Ascending aorta (tissue), 2 donors: ENCODE results near the gene NTM. TPM values are rescaled to one million over a fixed set of nuclear protein-coding genes. Genes with fewer than 3 reads are reported as not detected.

ENCODE experiments used
- DNase-seq, 2 donors: peaks; one replicate each; pipeline ENCODE4 v3.0.0-alpha.2; 2019; ENCODE audit warnings: low spot score in 2 of 2
- H3K27ac ChIP-seq, 2 donors: fragments of 200-600 bp; sonication (generic); one replicate each; pipeline ENCODE4 v1.5.1; 2016 to 2017; ENCODE audit warnings: mild to moderate bottlenecking in 1 of 2
- H3K27me3 ChIP-seq: fragments of 200-600 bp; sonication (generic); one replicate; pipeline ENCODE4 v1.5.1; 2017
- H3K36me3 ChIP-seq, 2 donors: fragments of 200-600 bp; sonication (generic); one replicate each; pipeline ENCODE4 v1.5.1; 2016
- H3K4me1 ChIP-seq, 2 donors: fragments of 200-600 bp; sonication (generic); one replicate each; pipeline ENCODE4 v1.5.1; 2016 to 2017; ENCODE audit warnings: mild to moderate bottlenecking in 1 of 2
- H3K4me3 ChIP-seq, 2 donors: fragments of 200-600 bp; sonication (generic); one replicate each; pipeline ENCODE4 v1.5.1; 2016 to 2017; ENCODE audit warnings: mild to moderate bottlenecking in 1 of 2
- H3K9me3 ChIP-seq, 2 donors: fragments of 200-600 bp; sonication (generic); one replicate each; pipeline ENCODE4 v1.5.1; 2016
- intact Hi-C: fragments of 100-400 bp; cut with DNase I; formaldehyde crosslinking; loops from one replicate; pipeline ENCODE4 v1.15.1; 2023
- total RNA-seq: library from RNA; depleted of rRNA; stranded (reverse); fragments of >200 nt; gene quantifications from one replicate; pipeline ENCODE4 v1.1.0, GENCODE V29; 2016
- TF ChIP-seq, protein P1 (sequence below), 3 experiments: fragments of 200-600 bp in 2 of 3; fragments of 450-650 bp in 1 of 3; sonication (generic) in 2 of 3; IDR thresholded peaks; one replicate each; pipeline ENCODE4 v1.5.1; 2016 to 2019; ENCODE audit warnings: antibody characterized with exemption in 3 of 3, mild to moderate bottlenecking in 1 of 3, moderate library complexity in 1 of 3

The NTM gene
- total RNA-seq, 1 donor from 2014 or later: not detected

DNA sequence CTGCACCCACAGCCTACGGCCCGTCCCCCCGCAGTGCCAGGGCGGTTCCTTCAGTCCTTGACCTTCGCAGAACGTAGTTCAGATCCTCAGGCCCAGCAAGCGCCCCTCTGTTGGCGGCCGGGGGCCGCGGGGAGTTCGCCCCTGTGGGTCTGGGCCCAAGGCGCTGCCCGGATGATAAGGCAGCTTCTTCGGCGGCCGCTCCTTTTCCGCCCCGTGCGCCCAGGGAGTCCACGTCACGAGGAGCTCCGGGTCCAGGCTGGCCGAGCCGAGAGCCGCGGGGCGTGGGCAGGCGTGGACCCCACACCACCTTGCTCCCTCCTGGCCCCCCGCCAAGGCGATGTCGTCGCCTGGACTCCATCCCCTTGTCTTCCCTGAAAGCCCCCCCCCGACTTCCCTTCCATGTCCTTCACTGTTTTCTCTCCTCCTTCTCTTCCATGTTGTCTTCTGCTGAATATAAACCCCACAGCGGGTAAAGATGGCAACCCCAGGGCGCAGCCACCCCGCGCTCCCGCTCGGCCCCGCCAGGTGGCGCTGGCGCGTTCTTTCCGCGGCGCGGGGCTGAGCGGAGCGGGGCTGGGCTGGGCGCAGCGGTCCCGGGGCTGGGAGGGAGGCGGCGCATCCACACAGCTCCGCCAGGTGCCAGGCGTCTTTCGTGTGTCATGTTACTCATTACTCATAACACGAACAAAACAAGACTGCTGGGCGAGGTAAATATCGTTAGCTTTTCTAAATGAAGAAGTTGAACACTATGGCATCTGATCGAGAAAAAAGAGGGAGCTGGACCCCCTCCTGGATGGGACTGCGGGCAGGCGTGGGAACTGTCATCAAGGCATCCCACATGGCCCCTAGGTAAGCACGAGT, 321.0 kb downstream of the NTM start:
- intact Hi-C loops: no loop called here
- H3K27me3 ChIP-seq: no peaks in the 10 kb centered on the region
- DNase-seq: no peak
- H3K27ac ChIP-seq: no peak overlapping the region
- no peaks in the 10 kb centered on the region for H3K9me3 ChIP-seq
- H3K36me3 ChIP-seq: no peaks in the 10 kb centered on the region
- H3K4me1 ChIP-seq: peaks cover 0 to 6% of the 10 kb centered on the region in 2 donors
- no peak overlapping the region for H3K4me3 ChIP-seq
- TF ChIP-seq, protein P1, sequence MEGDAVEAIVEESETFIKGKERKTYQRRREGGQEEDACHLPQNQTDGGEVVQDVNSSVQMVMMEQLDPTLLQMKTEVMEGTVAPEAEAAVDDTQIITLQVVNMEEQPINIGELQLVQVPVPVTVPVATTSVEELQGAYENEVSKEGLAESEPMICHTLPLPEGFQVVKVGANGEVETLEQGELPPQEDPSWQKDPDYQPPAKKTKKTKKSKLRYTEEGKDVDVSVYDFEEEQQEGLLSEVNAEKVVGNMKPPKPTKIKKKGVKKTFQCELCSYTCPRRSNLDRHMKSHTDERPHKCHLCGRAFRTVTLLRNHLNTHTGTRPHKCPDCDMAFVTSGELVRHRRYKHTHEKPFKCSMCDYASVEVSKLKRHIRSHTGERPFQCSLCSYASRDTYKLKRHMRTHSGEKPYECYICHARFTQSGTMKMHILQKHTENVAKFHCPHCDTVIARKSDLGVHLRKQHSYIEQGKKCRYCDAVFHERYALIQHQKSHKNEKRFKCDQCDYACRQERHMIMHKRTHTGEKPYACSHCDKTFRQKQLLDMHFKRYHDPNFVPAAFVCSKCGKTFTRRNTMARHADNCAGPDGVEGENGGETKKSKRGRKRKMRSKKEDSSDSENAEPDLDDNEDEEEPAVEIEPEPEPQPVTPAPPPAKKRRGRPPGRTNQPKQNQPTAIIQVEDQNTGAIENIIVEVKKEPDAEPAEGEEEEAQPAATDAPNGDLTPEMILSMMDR (IDR thresholded peaks at IDR 0.05): peak in 2 of 3 experiments; percentile 5 to 25

DNA sequence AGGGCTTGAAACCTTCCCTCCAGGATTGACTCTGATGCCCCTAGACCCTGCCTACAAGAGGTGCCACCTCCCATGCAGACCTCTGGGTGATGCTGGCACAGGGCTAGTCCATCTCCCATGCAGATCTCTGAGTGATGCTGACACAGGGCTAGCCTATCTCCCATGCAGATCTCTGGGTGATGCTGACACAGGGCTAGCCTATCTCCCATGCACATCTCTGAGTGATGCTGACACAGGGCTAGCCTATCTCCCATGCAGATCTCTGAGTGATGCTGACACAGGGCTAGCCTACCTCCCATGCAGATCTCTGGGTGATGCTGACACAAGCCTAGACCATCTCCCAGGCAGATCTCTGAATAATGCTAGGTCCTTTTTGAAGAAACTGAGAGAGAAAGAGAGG, 321.7 kb downstream of the NTM start:
- no peaks in the 10 kb centered on the region for H3K36me3 ChIP-seq
- H3K4me3 ChIP-seq: no peak overlapping the region
- H3K4me1 ChIP-seq: peaks cover 0 to 6% of the 10 kb centered on the region in 2 donors
- intact Hi-C loops: no loop called here
- H3K27ac ChIP-seq: no peak overlapping the region
- TF ChIP-seq, protein P1 (IDR thresholded peaks at IDR 0.05): no peak
- no peak for DNase-seq
- no peaks in the 10 kb centered on the region for H3K9me3 ChIP-seq
- H3K27me3 ChIP-seq: no peaks in the 10 kb centered on the region

DNA sequence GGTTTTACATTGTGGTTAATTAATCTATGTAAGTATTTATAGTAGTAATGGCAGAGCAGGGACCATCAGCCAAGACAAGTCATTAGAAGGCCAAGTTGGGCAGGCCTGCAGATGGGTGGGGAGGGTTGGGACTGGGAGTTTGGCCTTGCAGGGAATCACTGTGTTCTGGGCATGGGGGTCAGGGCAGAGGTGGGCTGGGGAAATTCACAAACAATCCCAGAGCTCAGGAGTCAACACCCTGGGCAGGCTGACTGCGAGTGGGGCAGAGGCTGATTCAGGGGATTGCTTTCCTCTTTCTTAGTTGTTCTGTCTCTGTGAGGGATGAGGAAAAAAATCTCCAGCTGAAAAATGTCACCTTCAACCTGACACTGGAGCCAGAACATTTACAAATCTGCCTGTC, 322.5 kb downstream of the NTM start:
- no peak overlapping the region for H3K27ac ChIP-seq
- peaks cover 0 to 6% of the 10 kb centered on the region in 2 donors for H3K4me1 ChIP-seq
- TF ChIP-seq, protein P1 (IDR thresholded peaks at IDR 0.05): no peak
- intact Hi-C loops: no loop called here
- no peak overlapping the region for H3K4me3 ChIP-seq
- no peak for DNase-seq
- H3K36me3 ChIP-seq: no peaks in the 10 kb centered on the region
- H3K27me3 ChIP-seq: no peaks in the 10 kb centered on the region
- no peaks in the 10 kb centered on the region for H3K9me3 ChIP-seq

DNA sequence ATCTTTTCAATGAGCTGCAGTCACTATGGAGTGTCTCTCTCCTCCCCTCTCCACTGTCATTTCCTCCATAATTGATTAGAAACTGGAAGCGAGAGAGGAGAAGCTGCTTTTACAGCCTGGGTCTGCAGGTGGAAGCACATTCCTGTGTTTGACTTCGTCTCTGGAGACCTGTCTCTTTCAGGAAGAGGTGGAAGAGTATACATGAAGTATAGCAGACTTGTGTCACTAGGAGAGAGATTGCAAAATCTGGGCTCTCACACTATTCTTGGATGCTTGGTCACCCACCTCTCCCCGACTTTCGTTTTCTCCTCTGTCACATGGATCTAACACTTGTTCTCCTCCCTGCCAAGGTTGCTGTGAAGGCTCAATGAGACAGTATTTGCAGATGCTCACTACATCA, 323.3 kb downstream of the NTM start:
- intact Hi-C loops: no loop called here
- H3K4me1 ChIP-seq: no peaks in the 10 kb centered on the region
- H3K36me3 ChIP-seq: no peaks in the 10 kb centered on the region
- H3K4me3 ChIP-seq: no peak overlapping the region
- DNase-seq: no peak
- TF ChIP-seq, protein P1 (IDR thresholded peaks at IDR 0.05): no peak
- H3K27ac ChIP-seq: no peak overlapping the region
- no peaks in the 10 kb centered on the region for H3K27me3 ChIP-seq
- H3K9me3 ChIP-seq: no peaks in the 10 kb centered on the region

DNA sequence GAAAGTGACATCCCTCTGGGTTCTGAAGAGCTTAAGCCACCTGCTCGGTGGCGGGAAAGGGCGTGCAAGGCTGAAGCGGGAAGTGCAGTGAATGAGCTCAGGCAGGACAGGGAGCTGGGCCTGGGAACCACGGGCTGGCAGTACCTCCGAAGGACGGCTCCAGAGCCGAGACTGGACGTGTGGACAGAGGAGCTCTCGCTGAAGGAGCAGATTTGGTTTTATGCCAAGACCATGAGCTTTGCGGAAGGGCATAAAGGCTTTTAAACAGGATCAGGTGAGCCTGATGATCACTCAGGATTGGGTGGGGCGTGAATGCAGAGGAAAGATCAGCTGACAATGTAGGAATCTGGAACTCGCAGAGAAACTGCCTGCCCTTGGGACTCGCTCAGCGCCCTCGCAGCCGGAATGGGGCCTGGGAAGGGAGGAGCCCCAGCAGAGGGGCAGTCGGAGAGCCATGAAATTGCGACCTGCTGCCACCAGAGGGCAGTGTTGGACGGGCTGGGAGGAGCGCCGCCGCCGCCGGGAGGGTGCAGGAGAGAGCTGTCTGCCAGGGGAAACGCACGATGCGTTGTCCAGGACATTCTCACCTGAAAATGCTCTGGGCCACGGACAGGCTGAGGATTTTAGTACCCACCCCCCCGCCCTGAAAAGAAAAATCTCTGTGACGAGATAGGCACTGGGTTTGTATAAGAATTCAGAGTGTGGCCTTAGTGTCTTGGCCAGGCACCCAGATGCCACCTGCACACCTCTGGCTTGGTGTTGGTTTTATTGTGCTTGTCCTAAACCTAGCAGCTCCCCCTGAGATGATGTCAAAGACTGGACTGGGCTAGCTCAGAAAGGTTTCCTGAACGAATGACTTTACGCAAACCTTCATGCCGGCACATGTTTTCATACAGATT, 324.4 kb downstream of the NTM start:
- H3K4me1 ChIP-seq: no peaks in the 10 kb centered on the region
- intact Hi-C loops: no loop called here
- H3K9me3 ChIP-seq: no peaks in the 10 kb centered on the region
- no peak overlapping the region for H3K27ac ChIP-seq
- no peaks in the 10 kb centered on the region for H3K36me3 ChIP-seq
- peak overlapping the region in 1 of 2 donors; percentile 35 for H3K4me3 ChIP-seq
- DNase-seq: peak in 1 of 2 donors; percentile 76
- no peaks in the 10 kb centered on the region for H3K27me3 ChIP-seq
- TF ChIP-seq, protein P1 (IDR thresholded peaks at IDR 0.05): peak; percentile 59 to 95 (median 87)
